Activated naive CD8-positive, alpha-beta T cell treated with anti-CD3 and anti-CD28 coated beads, Interleukin-2, amount 50 U/mL, for 24 hours (primary cell): Measurements from ENCODE around the gene CREBBP.

ENCODE experiments used
- ATAC-seq: fragments of 150-1000 bp; cut with Tn5 transposase; one replicate; pipeline ENCODE4 v1.10.0; 2021
- DNase-seq: peaks from one replicate; pipeline ENCODE4 v3.0.0; 2021
- H3K27ac Mint-ChIP-seq: one replicate; pipeline ENCODE4 v1.8.0; 2021; ENCODE audit warnings: mild to moderate bottlenecking, mixed read lengths
- H3K27me3 Mint-ChIP-seq: one replicate; pipeline ENCODE4 v1.8.0; 2021; ENCODE audit warnings: mixed read lengths
- H3K36me3 Mint-ChIP-seq: one replicate; pipeline ENCODE4 v1.8.0; 2021; ENCODE audit warnings: low read depth, mixed read lengths
- H3K4me1 Mint-ChIP-seq: one replicate; pipeline ENCODE4 v1.8.0; 2021; ENCODE audit warnings: mixed read lengths
- H3K4me3 Mint-ChIP-seq: one replicate; pipeline ENCODE4 v1.8.0; 2021; ENCODE audit warnings: mild to moderate bottlenecking, moderate library complexity, mixed read lengths
- H3K9me3 Mint-ChIP-seq: one replicate; pipeline ENCODE4 v1.8.0; 2021; ENCODE audit warnings: mixed read lengths

The CREBBP gene

GRCh38 chr16:3771513-3771912 is 109.0 kb downstream of the CREBBP start:
- Mint-ChIP-seq H3K9me3 (no peaks in the 10 kb centered on the region), H3K36me3 (peaks cover 46% of the 10 kb centered on the region), H3K4me1 (peaks cover 2% of the 10 kb centered on the region), H3K4me3 (no peak overlapping the region), H3K27me3 (no peaks in the 10 kb centered on the region), H3K27ac (no peak overlapping the region)
- DNase-seq, result no peak
- ATAC-seq, result no peak

DNA sequence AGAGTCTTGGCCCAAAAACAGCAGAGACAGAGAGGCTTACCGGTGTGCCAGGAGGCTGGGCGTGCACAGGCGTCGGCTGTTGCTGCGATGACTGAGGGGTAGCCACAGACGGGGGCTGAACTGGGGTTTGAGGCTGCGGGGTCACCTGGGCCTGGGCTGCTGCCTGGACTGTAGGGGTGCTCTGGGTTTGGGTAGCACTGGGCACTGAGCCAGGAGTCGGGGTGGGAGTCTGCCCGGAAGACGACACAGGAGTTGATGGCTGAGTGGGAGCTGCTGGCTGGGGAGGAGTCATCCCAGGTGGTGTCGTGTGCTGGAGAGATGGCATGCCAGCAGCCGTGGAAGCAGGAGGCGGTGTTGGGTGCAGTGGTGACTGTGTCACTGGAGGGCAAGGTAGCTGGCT is 110.0 kb downstream of the CREBBP start:
- no peak for DNase-seq
- H3K4me3 Mint-ChIP-seq, result no peak overlapping the region
- H3K4me1 Mint-ChIP-seq, result peaks cover 2% of the 10 kb centered on the region
- no peaks in the 10 kb centered on the region for H3K27me3 Mint-ChIP-seq
- H3K9me3 Mint-ChIP-seq, result no peaks in the 10 kb centered on the region
- no peak overlapping the region for H3K27ac Mint-ChIP-seq
- H3K36me3 Mint-ChIP-seq, result peaks cover 47% of the 10 kb centered on the region
- no peak for ATAC-seq

DNA sequence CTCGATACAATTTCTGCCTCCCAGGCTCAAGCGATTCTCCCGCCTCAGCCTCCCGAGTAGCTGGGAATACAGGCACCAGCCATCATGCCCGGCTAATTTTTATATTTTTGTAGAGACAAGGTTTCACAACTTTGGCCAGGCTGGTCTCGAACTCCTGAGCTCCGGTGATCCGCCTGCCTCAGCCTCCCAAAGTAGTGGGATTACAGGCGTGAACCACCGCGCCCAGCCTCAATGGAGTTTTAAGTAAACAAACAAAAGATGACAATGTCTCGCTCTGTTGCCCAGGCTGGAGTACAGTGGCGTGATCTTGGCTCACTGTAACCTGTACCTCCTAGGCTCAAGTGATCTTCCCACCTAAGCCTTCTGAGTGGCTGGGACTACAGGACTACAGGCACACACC is 110.6 kb downstream of the CREBBP start:
- Mint-ChIP-seq H3K9me3 (no peaks in the 10 kb centered on the region), H3K27ac (no peak overlapping the region), H3K27me3 (no peaks in the 10 kb centered on the region), H3K36me3 (peaks cover 44% of the 10 kb centered on the region), H3K4me1 (peaks cover 2% of the 10 kb centered on the region), H3K4me3 (no peak overlapping the region)
- DNase-seq (no peak), ATAC-seq (no peak)

GRCh38 chr16:3769013-3769412 is 111.5 kb downstream of the CREBBP start:
- no peak overlapping the region for H3K4me3 Mint-ChIP-seq
- H3K4me1 Mint-ChIP-seq, result peaks cover 2% of the 10 kb centered on the region
- DNase-seq, result no peak
- ATAC-seq, result no peak
- no peaks in the 10 kb centered on the region for H3K27me3 Mint-ChIP-seq
- no peak overlapping the region for H3K27ac Mint-ChIP-seq
- no peaks in the 10 kb centered on the region for H3K9me3 Mint-ChIP-seq
- H3K36me3 Mint-ChIP-seq, result peaks cover 39% of the 10 kb centered on the region

GRCh38 chr16:3767333-3767986 is 113.1 kb downstream of the CREBBP start:
- H3K27me3 Mint-ChIP-seq, result no peaks in the 10 kb centered on the region
- no peaks in the 10 kb centered on the region for H3K9me3 Mint-ChIP-seq
- no peak for DNase-seq
- ATAC-seq, result no peak
- peaks cover 32% of the 10 kb centered on the region for H3K36me3 Mint-ChIP-seq
- H3K27ac Mint-ChIP-seq, result peak overlapping the region; percentile 13
- H3K4me1 Mint-ChIP-seq, result peaks cover 2% of the 10 kb centered on the region
- no peak overlapping the region for H3K4me3 Mint-ChIP-seq

DNA sequence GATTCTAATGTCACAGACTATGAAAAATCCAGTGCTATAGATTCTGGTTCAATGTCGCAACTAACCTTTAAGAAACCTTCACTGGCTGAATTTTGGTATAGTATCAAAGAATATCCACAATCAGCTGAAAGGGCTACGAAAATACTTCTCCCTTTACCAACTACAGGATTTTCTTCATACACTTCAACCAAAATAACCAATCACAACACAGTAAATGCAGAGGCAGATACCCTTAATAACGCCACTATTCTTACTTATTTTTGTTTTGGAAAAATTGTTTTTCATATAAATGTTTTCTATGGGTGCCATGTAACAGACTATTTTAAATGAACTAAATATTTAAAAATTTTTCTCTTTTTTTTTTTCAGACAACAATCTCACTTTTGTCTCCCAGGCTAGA is 114.3 kb downstream of the CREBBP start:
- ATAC-seq (no peak), DNase-seq (no peak)
- H3K27me3 Mint-ChIP-seq, result no peaks in the 10 kb centered on the region
- H3K36me3 Mint-ChIP-seq, result peaks cover 35% of the 10 kb centered on the region
- no peak overlapping the region for H3K4me3 Mint-ChIP-seq
- no peak overlapping the region for H3K27ac Mint-ChIP-seq
- H3K9me3 Mint-ChIP-seq, result no peaks in the 10 kb centered on the region
- peaks cover 2% of the 10 kb centered on the region for H3K4me1 Mint-ChIP-seq

GRCh38 chr16:3764409-3764808 is 116.1 kb downstream of the CREBBP start:
- Mint-ChIP-seq H3K9me3 (no peaks in the 10 kb centered on the region), H3K27ac (no peak overlapping the region), H3K4me3 (no peak overlapping the region), H3K36me3 (peaks cover 26% of the 10 kb centered on the region), H3K4me1 (peaks cover 2% of the 10 kb centered on the region), H3K27me3 (no peaks in the 10 kb centered on the region)
- DNase-seq (no peak), ATAC-seq (no peak)

GRCh38 chr16:3762107-3762750 is 118.3 kb downstream of the CREBBP start:
- DNase-seq (no peak), ATAC-seq (no peak)
- Mint-ChIP-seq H3K27ac (no peak overlapping the region), H3K4me3 (no peak overlapping the region), H3K4me1 (no peaks in the 10 kb centered on the region), H3K9me3 (no peaks in the 10 kb centered on the region), H3K36me3 (peaks cover 18% of the 10 kb centered on the region), H3K27me3 (no peaks in the 10 kb centered on the region)

DNA sequence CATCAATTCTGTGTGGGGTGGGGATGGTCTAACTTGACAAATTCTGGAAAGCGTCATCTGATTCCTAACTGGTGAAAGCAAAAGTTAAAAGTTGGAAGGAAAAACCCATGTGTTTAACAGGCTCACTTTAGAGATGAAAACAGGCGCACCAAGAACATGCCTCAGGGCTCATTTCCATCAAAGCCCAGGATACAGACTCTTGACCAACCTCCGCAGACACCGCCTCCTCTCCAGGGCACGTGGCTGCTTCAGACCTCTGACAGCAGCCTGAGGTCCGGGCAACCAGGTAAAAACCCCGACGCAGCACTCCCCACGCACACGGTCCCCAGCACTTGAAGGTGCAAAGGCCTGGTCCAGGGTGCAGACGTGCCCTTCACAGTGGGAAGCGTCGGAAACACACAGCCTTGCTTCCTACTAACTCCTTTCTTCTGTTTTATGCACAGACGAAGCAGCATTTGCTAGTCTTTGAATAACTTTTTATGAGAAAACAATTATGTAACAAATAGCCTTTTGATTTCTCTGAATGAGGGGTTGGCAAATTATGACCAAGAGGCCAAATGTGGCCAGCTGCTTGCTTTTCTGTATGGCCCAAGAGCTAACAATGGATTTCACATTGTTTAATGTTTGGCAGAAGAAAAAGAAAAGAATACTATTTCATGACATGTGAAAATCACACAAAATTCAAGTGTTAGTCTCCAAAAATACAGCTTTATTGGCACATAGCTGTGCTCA is 119.0 kb downstream of the CREBBP start:
- ATAC-seq (no peak), DNase-seq (no peak)
- Mint-ChIP-seq H3K27ac (no peak overlapping the region), H3K9me3 (no peaks in the 10 kb centered on the region), H3K4me3 (no peak overlapping the region), H3K4me1 (no peaks in the 10 kb centered on the region), H3K36me3 (peaks cover 11% of the 10 kb centered on the region), H3K27me3 (no peaks in the 10 kb centered on the region)

DNA sequence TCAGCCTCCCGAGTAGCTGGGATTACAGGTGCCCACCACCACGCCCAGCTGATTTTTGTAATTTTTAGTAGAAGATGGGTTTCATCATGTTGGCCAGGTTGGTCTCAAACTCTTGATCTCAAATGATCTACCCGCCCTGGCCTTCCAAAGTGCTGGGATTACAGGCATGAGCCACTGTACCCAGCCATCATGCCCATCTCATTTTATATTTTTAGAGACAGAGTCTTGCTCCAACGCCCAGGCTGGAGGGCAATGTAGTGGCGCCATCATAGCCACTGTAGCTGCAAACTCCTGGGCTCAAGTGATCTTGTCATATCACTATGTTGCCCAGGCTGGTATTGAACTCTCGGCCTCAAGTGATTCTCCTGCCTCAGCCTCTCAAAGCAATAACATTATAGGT is 120.0 kb downstream of the CREBBP start:
- H3K9me3 Mint-ChIP-seq, result no peaks in the 10 kb centered on the region
- peaks cover 10% of the 10 kb centered on the region for H3K36me3 Mint-ChIP-seq
- ATAC-seq (no peak), DNase-seq (no peak)
- no peak overlapping the region for H3K27ac Mint-ChIP-seq
- no peaks in the 10 kb centered on the region for H3K4me1 Mint-ChIP-seq
- no peak overlapping the region for H3K4me3 Mint-ChIP-seq
- no peaks in the 10 kb centered on the region for H3K27me3 Mint-ChIP-seq

- H3K9me3 Mint-ChIP-seq, result no peaks in the 10 kb centered on the region
- H3K4me1 Mint-ChIP-seq, result no peaks in the 10 kb centered on the region
- DNase-seq (no peak), ATAC-seq (no peak)
- H3K27me3 Mint-ChIP-seq, result no peaks in the 10 kb centered on the region
- no peak overlapping the region for H3K27ac Mint-ChIP-seq
- peaks cover 10% of the 10 kb centered on the region for H3K36me3 Mint-ChIP-seq
- no peak overlapping the region for H3K4me3 Mint-ChIP-seq
These were observed 120.8 kb downstream of the CREBBP start for GRCh38 chr16:3759736-3760135.

GRCh38 chr16:3756113-3756512 is 124.4 kb downstream of the CREBBP start:
- H3K4me1 Mint-ChIP-seq, result no peaks in the 10 kb centered on the region
- no peak overlapping the region for H3K27ac Mint-ChIP-seq
- H3K27me3 Mint-ChIP-seq, result no peaks in the 10 kb centered on the region
- DNase-seq (no peak), ATAC-seq (no peak)
- H3K9me3 Mint-ChIP-seq, result no peaks in the 10 kb centered on the region
- no peak overlapping the region for H3K4me3 Mint-ChIP-seq
- peaks cover 12% of the 10 kb centered on the region for H3K36me3 Mint-ChIP-seq

DNA sequence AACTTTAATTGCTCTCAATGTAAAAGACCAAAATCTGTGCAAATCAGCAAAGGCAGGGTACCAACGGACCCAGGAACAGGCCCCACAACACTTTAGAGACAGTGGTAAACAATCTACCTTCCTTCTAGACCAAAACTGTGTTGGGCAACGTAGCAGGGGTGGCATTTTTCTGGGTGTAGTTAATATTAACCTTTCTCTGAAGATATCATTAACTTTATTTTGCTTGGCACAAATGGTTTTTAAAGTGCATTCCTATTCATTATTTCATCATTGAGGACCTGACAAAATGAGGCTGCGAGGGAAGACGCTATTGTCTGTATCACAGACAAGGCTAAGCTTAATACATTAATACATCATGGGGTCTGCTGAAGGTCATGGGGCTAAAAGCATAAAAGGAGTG is 125.3 kb downstream of the CREBBP start:
- H3K4me3 Mint-ChIP-seq, result no peak overlapping the region
- ATAC-seq, result no peak
- peaks cover 15% of the 10 kb centered on the region for H3K36me3 Mint-ChIP-seq
- no peaks in the 10 kb centered on the region for H3K27me3 Mint-ChIP-seq
- H3K9me3 Mint-ChIP-seq, result no peaks in the 10 kb centered on the region
- no peak overlapping the region for H3K27ac Mint-ChIP-seq
- no peak for DNase-seq
- H3K4me1 Mint-ChIP-seq, result no peaks in the 10 kb centered on the region

- Mint-ChIP-seq H3K27ac (no peak overlapping the region), H3K36me3 (peaks cover 17% of the 10 kb centered on the region), H3K4me3 (no peak overlapping the region), H3K9me3 (no peaks in the 10 kb centered on the region), H3K4me1 (no peaks in the 10 kb centered on the region), H3K27me3 (no peaks in the 10 kb centered on the region)
- no peak for DNase-seq
- ATAC-seq, result no peak
These were observed 125.7 kb downstream of the CREBBP start for GRCh38 chr16:3754772-3755171.

- Mint-ChIP-seq H3K4me3 (no peak overlapping the region), H3K9me3 (no peaks in the 10 kb centered on the region), H3K27ac (no peak overlapping the region), H3K4me1 (no peaks in the 10 kb centered on the region), H3K27me3 (no peaks in the 10 kb centered on the region), H3K36me3 (peaks cover 17% of the 10 kb centered on the region)
- no peak for ATAC-seq
- DNase-seq, result no peak
These were observed 126.3 kb downstream of the CREBBP start for GRCh38 chr16:3754081-3754703.
